A549 (cell line): ENCODE data around the gene TXN2.

Experiments used
- EP300 ChIP-seq, 2 experiments: fragments of >200 bp; sonication (Bioruptor Twin); formaldehyde crosslinking; IDR thresholded peaks; 2 replicates in 1 of 2; 3 replicates in 1 of 2; pipeline ENCODE4 v1.6.1; 2016 to 2017
- JUN ChIP-seq, 2 experiments: fragments of >200 bp; sonication (Bioruptor Twin); formaldehyde crosslinking; IDR thresholded peaks; 2 replicates in 1 of 2; 3 replicates in 1 of 2; pipeline ENCODE4 v1.6.1; 2016 to 2017
- TF ChIP-seq, protein P1 (sequence below): fragments of 150-350 bp; IDR thresholded peaks from 2 replicates; pipeline ENCODE4 v1.6.1; 2014; ENCODE audit warnings: low read depth, mild to moderate bottlenecking, low read length
- TF ChIP-seq, protein P2 (sequence below): fragments of >200 bp; sonication (Bioruptor Twin); formaldehyde crosslinking; IDR thresholded peaks from 3 replicates; pipeline ENCODE4 v1.5.1; 2016
- TF ChIP-seq, protein P3 (sequence below): IDR thresholded peaks from 2 replicates; pipeline ENCODE4 v1.6.1; 2012

DNA sequence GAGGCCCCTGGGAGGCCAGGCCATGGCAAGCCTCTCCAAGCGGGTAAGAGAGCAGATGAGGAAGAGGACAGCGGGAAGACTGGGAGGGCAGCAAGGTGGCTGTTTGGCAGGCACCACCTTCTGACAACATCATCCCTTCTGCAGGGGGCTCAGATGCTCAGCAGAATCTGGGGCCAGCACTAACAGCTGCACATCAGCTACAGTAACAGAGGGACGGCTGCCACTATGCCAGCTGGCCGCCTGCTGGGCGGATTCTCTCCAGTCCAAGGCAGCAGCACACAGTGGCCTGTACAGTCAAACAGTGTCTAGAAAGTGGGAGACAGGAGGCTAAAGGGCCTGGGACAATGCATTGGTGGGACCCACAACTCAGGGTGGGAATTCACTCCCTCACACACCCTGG, 10.7 kb upstream of the TXN2 start:
- TF ChIP-seq, protein P1, sequence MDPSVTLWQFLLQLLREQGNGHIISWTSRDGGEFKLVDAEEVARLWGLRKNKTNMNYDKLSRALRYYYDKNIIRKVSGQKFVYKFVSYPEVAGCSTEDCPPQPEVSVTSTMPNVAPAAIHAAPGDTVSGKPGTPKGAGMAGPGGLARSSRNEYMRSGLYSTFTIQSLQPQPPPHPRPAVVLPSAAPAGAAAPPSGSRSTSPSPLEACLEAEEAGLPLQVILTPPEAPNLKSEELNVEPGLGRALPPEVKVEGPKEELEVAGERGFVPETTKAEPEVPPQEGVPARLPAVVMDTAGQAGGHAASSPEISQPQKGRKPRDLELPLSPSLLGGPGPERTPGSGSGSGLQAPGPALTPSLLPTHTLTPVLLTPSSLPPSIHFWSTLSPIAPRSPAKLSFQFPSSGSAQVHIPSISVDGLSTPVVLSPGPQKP: no peak
- TF ChIP-seq, protein P2, sequence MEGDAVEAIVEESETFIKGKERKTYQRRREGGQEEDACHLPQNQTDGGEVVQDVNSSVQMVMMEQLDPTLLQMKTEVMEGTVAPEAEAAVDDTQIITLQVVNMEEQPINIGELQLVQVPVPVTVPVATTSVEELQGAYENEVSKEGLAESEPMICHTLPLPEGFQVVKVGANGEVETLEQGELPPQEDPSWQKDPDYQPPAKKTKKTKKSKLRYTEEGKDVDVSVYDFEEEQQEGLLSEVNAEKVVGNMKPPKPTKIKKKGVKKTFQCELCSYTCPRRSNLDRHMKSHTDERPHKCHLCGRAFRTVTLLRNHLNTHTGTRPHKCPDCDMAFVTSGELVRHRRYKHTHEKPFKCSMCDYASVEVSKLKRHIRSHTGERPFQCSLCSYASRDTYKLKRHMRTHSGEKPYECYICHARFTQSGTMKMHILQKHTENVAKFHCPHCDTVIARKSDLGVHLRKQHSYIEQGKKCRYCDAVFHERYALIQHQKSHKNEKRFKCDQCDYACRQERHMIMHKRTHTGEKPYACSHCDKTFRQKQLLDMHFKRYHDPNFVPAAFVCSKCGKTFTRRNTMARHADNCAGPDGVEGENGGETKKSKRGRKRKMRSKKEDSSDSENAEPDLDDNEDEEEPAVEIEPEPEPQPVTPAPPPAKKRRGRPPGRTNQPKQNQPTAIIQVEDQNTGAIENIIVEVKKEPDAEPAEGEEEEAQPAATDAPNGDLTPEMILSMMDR: no peak
- no peak for TF ChIP-seq JUN (IDR thresholded peaks at IDR 0.05)
- TF ChIP-seq EP300 (IDR thresholded peaks at IDR 0.05): no peak
- TF ChIP-seq, protein P3, sequence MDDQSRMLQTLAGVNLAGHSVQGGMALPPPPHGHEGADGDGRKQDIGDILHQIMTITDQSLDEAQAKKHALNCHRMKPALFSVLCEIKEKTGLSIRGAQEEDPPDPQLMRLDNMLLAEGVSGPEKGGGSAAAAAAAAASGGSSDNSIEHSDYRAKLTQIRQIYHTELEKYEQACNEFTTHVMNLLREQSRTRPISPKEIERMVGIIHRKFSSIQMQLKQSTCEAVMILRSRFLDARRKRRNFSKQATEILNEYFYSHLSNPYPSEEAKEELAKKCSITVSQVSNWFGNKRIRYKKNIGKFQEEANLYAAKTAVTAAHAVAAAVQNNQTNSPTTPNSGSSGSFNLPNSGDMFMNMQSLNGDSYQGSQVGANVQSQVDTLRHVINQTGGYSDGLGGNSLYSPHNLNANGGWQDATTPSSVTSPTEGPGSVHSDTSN: no peak
